ENCODE results near the gene PCYT1A.
A peak's percentile ranks its signal among the peaks of the same experiment; 100 is the strongest.
"Not testable (repeated sequence)": the region's sequence is repeated elsewhere in the genome, so short reads cannot be mapped to it uniquely, and the experiment has no call there.

Gene PCYT1A

GRCh38 chr3:196210673-196211556 is 76.6 kb downstream of the PCYT1A start, which contains the start of gene ZDHHC19:
TSS of gene ZDHHC19 (minus strand) at chr3:196211400. CDS start at chr3:196211315, 85 bp downstream.
- DNase-seq: no peak

GRCh38 chr3:196209944-196210672 is 77.4 kb downstream of the PCYT1A start:
- DNase-seq: not testable (repeated sequence)

- DNase-seq: no peak
Measured at GRCh38 chr3:196208942-196209695, 78.4 kb downstream of the PCYT1A start.

- DNase-seq: peak; percentile 65
Measured at GRCh38 chr3:196207833-196208607, 79.5 kb downstream of the PCYT1A start.

- DNase-seq: peak; percentile 48
Measured at GRCh38 chr3:196207159-196207832, 80.2 kb downstream of the PCYT1A start.

- DNase-seq: not testable (repeated sequence)
Measured at GRCh38 chr3:196205442-196206205, 81.9 kb downstream of the PCYT1A start.

- DNase-seq: no peak
Measured at GRCh38 chr3:196203846-196204245, 83.7 kb downstream of the PCYT1A start.

- DNase-seq: no peak
Measured at GRCh38 chr3:196202516-196202970, 85.0 kb downstream of the PCYT1A start.

GRCh38 chr3:196198771-196199753 is 88.5 kb downstream of the PCYT1A start:
- DNase-seq: no peak

- DNase-seq: no peak
Measured at GRCh38 chr3:196198081-196198675, 89.3 kb downstream of the PCYT1A start.

GRCh38 chr3:196197524-196197923 is 90.0 kb downstream of the PCYT1A start:
- no peak for DNase-seq

GRCh38 chr3:196195664-196196265 is 91.8 kb downstream of the PCYT1A start:
- no peak for DNase-seq

GRCh38 chr3:196194542-196194915 is 93.0 kb downstream of the PCYT1A start:
- no peak for DNase-seq

GRCh38 chr3:196193736-196194541 is 93.6 kb downstream of the PCYT1A start:
- DNase-seq: no peak

GRCh38 chr3:196193133-196193735 is 94.3 kb downstream of the PCYT1A start:
- DNase-seq: no peak

GRCh38 chr3:196192524-196193051 is 94.9 kb downstream of the PCYT1A start:
- DNase-seq: no peak

GRCh38 chr3:196192036-196192523 is 95.4 kb downstream of the PCYT1A start:
- peak; percentile 55 for DNase-seq
